ENCODE measurements around the gene PCNX4.

Gene PCNX4

DNA sequence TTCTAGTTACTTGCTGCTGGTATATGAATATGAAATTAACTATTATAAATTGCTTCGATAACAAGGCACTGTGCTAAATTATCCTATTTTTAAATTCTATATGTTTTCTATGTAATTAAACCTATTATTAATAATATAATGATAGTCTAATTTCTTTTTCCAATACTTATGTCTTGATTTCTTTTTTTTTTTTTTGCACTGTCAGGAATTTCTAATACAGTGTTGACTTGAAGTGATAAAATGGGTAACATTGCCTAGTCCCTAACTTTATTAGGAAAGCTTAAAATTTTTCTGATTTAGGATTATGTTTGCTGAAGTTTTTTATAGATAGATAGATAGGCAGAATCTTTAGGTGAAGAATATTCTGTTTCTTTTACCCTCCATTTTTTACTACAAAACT is 87.1 kb downstream of the PCNX4 start:
- no peak overlapping the region for H3K4me3 ChIP-seq (replicated peaks; ENCODE audit: low read depth, low read length)
- TF ChIP-seq, protein P1, sequence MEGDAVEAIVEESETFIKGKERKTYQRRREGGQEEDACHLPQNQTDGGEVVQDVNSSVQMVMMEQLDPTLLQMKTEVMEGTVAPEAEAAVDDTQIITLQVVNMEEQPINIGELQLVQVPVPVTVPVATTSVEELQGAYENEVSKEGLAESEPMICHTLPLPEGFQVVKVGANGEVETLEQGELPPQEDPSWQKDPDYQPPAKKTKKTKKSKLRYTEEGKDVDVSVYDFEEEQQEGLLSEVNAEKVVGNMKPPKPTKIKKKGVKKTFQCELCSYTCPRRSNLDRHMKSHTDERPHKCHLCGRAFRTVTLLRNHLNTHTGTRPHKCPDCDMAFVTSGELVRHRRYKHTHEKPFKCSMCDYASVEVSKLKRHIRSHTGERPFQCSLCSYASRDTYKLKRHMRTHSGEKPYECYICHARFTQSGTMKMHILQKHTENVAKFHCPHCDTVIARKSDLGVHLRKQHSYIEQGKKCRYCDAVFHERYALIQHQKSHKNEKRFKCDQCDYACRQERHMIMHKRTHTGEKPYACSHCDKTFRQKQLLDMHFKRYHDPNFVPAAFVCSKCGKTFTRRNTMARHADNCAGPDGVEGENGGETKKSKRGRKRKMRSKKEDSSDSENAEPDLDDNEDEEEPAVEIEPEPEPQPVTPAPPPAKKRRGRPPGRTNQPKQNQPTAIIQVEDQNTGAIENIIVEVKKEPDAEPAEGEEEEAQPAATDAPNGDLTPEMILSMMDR (IDR thresholded peaks at IDR 0.05; ENCODE audit: low read length, missing control alignments), result no peak
- no peak for DNase-seq (ENCODE audit: low read depth)

GRCh38 chr14:60179431-60179869 is 87.7 kb downstream of the PCNX4 start:
- TF ChIP-seq, protein P1 (IDR thresholded peaks at IDR 0.05; ENCODE audit: low read length, missing control alignments), result no peak
- no peak for DNase-seq (ENCODE audit: low read depth)
- no peak overlapping the region for H3K4me3 ChIP-seq (replicated peaks; ENCODE audit: low read depth, low read length)

DNA sequence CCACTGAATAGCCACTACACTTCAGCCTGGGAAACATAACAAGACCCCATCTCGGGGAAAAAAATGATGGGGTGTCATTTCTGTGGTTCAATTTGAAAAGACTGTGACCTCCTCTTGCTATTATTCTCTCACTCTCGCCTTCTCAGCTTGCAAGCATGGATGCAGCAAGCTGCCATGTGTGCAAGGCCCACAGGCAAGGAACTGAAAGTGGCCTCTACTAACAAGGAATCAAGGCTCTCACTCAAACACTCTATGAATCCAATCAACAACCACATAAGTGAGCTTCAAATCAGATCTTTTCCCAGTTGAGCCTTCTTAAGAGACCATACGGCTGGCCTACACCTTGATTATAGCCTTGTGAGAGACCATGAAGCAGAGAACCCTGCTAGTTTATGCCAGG is 91.4 kb downstream of the PCNX4 start:
- TF ChIP-seq, protein P1 (IDR thresholded peaks at IDR 0.05; ENCODE audit: low read length, missing control alignments), result no peak
- DNase-seq (ENCODE audit: low read depth), result no peak

GRCh38 chr14:60183741-60184140 is 92.0 kb downstream of the PCNX4 start:
- peak overlapping the region; percentile 47 for H3K4me3 ChIP-seq (replicated peaks; ENCODE audit: low read depth, low read length)
- DNase-seq (ENCODE audit: low read depth), result peak; percentile 14
- TF ChIP-seq, protein P1 (IDR thresholded peaks at IDR 0.05; ENCODE audit: low read length, missing control alignments), result no peak

More for the DNA sequence above, 91.4 kb downstream of the PCNX4 start:
- no peak overlapping the region for H3K4me3 ChIP-seq (replicated peaks; ENCODE audit: low read depth, low read length)

- TF ChIP-seq, protein P1 (IDR thresholded peaks at IDR 0.05; ENCODE audit: low read length, missing control alignments), result peak; percentile 57
- peak; percentile 85 for DNase-seq (ENCODE audit: low read depth)
- peak overlapping the region; percentile 47 for H3K4me3 ChIP-seq (replicated peaks; ENCODE audit: low read depth, low read length)
These were observed 92.6 kb downstream of the PCNX4 start for GRCh38 chr14:60184146-60184904.

GRCh38 chr14:60184905-60185555 is 93.3 kb downstream of the PCNX4 start:
- H3K4me3 ChIP-seq (replicated peaks; ENCODE audit: low read depth, low read length), result no peak overlapping the region
- no peak for DNase-seq (ENCODE audit: low read depth)
- TF ChIP-seq, protein P1 (IDR thresholded peaks at IDR 0.05; ENCODE audit: low read length, missing control alignments), result no peak

Measured in fibroblast of pulmonary artery (primary cell).